Panc1 (cell line): ENCODE data around the gene GALR1.

Experiments
- CTCF ChIP-seq: fragments of 450-650 bp; IDR thresholded peaks from 2 replicates; pipeline ENCODE4 v1.5.1; 2017; ENCODE audit warnings: mild to moderate bottlenecking
- POLR2AphosphoS5 ChIP-seq: IDR thresholded peaks from 2 replicates; pipeline ENCODE4 v1.6.1; 2012; ENCODE audit warnings: mild to moderate bottlenecking, low read depth, low read length, moderate library complexity
- SIN3A ChIP-seq: IDR thresholded peaks from 2 replicates; pipeline ENCODE4 v1.6.1; 2012; ENCODE audit warnings: low read depth, mild to moderate bottlenecking, low read length, moderate library complexity, borderline replicate concordance; ENCODE audit not compliant: insufficient read depth

GRCh38 chr18:77251730-77252050, 2.0 kb downstream of the GALR1 start:
- TF ChIP-seq CTCF, result no peak
- TF ChIP-seq SIN3A, result no peak
- no peak for TF ChIP-seq POLR2AphosphoS5
